Measurements from ENCODE around the gene FAM222B. TPM values are rescaled to one million over a fixed set of nuclear protein-coding genes. Genes with fewer than 3 reads are reported as not detected.

The FAM222B gene
- total and polyA plus RNA-seq, 9 of the 15 experiments (the other 6 are each of a cell fraction or from before 2014, with no cell fraction given): 4.0 to 34.6 (median 7.5) TPM

GRCh38 chr17:28864991-28865849, 22.6 kb upstream of the FAM222B start (continued):
- TF ChIP-seq SMARCE1 (IDR thresholded peaks at IDR 0.05): peak; percentile 99
- TF ChIP-seq E2F4 (CRISPR knock-in tag; IDR thresholded peaks at IDR 0.05; ENCODE audit: low read depth): 0 out of 2 replicates have a peak, but pooled peaks have one; percentile 24
- no peak; the same call in 1 of the 2 replicates for TF ChIP-seq MECOM (CRISPR knock-in tag; IDR thresholded peaks at IDR 0.05)
- no peak for TF ChIP-seq PCBP1 (IDR thresholded peaks at IDR 0.05; ENCODE audit: low read depth, low read length, poor library complexity, severe bottlenecking)
- TF ChIP-seq STAT6 (CRISPR knock-in tag; IDR thresholded peaks at IDR 0.05): no peak
- TF ChIP-seq ARID3A (IDR thresholded peaks at IDR 0.05; ENCODE audit: borderline replicate concordance, low read depth, low read length): peak; percentile 89; the same call in 1 of the 2 replicates
- TF ChIP-seq ZNF232 (CRISPR knock-in tag; IDR thresholded peaks at IDR 0.05): no peak
- no peak for TF ChIP-seq CHD7 (IDR thresholded peaks at IDR 0.05; ENCODE audit: low read depth, low read length)
- no peak for TF ChIP-seq PTRF (tag; IDR thresholded peaks at IDR 0.05)

Measured in K562 (cell line).